Nephron (organoid): ENCODE data around the gene PAPOLB.

ENCODE experiments used
- H3K27ac Mint-ChIP-seq, 3 experiments: 2 replicates each; pipeline ENCODE4 v1.8.0; 2020; ENCODE audit warnings: mixed read lengths in 3 of 3, mild to moderate bottlenecking in 2 of 3, moderate library complexity in 1 of 3
- H3K27me3 Mint-ChIP-seq: 2 replicates; pipeline ENCODE4 v1.8.0; 2021; ENCODE audit warnings: low read depth, mild to moderate bottlenecking, moderate library complexity, mixed read lengths
- H3K36me3 Mint-ChIP-seq: 2 replicates; pipeline ENCODE4 v1.8.0; 2020; ENCODE audit warnings: low read depth, mixed read lengths
- H3K4me1 Mint-ChIP-seq: 2 replicates; pipeline ENCODE4 v1.8.0; 2020; ENCODE audit warnings: mixed read lengths
- H3K4me3 Mint-ChIP-seq, 3 experiments: 2 replicates each; pipeline ENCODE4 v1.8.0; 2020; ENCODE audit warnings: mild to moderate bottlenecking in 3 of 3, mixed read lengths in 3 of 3, moderate library complexity in 2 of 3
- H3K9me3 Mint-ChIP-seq: 2 replicates; pipeline ENCODE4 v1.8.0; 2020; ENCODE audit warnings: mixed read lengths
- TF ChIP-seq, protein P1 (sequence below), 3 experiments: fragments of 200-600 bp; sonication (generic); IDR thresholded peaks; one replicate each; pipeline ENCODE4 v1.5.0; 2021; ENCODE audit warnings: antibody characterized with exemption in 3 of 3; ENCODE audit not compliant: unreplicated experiment in 3 of 3

PAPOLB gene

DNA sequence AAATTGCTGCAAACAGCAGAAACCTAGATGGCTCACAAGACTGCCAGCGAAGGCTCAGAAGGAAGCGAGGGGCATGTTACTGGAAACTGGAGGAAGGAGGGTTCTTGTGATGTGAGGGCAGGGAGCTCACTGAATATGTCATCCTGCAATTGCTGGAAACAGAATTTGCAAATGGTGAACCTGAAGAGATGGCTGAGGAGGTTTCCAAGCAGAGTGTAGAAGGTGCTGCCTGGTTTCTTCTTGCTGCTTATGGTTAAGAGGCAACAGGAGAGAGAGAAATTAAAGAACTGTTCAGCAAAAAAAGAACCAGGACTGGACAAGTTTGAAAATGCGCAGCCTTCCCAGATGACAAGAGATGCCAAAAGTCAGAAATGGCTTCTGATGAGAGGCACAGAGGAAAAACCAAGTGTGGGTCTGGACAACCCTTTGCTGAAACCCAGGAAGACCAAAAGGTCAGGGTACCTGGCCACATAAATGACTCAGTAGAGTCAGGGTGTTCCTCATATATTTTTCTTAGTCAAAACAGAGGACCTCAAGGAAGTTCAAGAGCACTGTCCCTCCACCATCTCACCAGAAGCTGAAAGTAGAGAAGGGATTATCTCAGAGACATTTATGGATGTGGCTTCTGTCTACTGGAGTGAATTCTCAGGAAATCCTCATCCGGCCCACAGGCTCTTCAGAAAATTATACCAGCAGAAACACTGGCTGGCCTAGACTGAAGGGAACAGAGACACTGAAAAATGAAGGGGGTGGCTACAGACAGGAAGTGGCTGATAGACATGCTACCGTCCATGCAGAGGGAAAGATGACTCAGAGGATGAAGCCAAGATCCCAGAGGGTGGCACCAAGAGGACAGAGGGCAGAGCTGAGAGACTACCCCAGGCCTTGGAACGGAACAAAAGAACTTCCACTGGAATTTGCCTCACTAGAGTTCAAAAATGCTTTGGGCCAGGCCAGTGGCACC lies 10.1 kb downstream of the PAPOLB start:
- H3K27me3 Mint-ChIP-seq, result peaks cover 8% of the 10 kb centered on the region
- H3K4me3 Mint-ChIP-seq, result no peak overlapping the region
- H3K36me3 Mint-ChIP-seq, result no peaks in the 10 kb centered on the region
- TF ChIP-seq, protein P1, sequence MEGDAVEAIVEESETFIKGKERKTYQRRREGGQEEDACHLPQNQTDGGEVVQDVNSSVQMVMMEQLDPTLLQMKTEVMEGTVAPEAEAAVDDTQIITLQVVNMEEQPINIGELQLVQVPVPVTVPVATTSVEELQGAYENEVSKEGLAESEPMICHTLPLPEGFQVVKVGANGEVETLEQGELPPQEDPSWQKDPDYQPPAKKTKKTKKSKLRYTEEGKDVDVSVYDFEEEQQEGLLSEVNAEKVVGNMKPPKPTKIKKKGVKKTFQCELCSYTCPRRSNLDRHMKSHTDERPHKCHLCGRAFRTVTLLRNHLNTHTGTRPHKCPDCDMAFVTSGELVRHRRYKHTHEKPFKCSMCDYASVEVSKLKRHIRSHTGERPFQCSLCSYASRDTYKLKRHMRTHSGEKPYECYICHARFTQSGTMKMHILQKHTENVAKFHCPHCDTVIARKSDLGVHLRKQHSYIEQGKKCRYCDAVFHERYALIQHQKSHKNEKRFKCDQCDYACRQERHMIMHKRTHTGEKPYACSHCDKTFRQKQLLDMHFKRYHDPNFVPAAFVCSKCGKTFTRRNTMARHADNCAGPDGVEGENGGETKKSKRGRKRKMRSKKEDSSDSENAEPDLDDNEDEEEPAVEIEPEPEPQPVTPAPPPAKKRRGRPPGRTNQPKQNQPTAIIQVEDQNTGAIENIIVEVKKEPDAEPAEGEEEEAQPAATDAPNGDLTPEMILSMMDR (IDR thresholded peaks at IDR 0.05; ENCODE audit: unreplicated experiment in 3 of 3), result no peak
- H3K27ac Mint-ChIP-seq, result no peak overlapping the region
- peaks cover 12% of the 10 kb centered on the region for H3K9me3 Mint-ChIP-seq
- no peaks in the 10 kb centered on the region for H3K4me1 Mint-ChIP-seq

DNA sequence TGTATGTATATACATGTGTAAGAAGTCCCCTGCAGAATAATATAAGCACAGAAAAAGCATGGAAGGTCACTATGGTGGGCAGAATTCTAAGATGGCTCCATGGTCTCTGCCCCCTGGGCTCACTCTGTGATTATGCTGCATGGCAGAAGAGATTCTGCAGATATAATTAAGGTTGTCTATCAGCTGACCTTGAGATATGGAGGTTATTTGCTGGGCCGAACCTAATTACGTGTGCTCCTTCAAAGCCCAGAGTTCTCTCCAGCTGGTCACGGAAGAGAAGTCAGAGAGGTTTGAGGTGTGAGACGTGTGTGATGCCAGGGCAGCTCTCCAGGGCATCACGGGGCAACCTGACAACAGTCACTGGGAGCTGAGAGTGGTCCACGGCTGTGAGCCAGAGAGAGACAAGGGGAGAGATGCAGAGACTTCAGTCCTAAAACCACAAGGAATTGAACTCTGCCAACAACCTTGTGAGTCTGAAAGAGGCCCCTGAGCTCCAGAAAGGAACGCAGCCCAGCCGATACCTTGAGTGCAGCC lies 11.5 kb downstream of the PAPOLB start:
- Mint-ChIP-seq H3K9me3 (peaks cover 12% of the 10 kb centered on the region), H3K27me3 (peaks cover 19% of the 10 kb centered on the region)

DNA sequence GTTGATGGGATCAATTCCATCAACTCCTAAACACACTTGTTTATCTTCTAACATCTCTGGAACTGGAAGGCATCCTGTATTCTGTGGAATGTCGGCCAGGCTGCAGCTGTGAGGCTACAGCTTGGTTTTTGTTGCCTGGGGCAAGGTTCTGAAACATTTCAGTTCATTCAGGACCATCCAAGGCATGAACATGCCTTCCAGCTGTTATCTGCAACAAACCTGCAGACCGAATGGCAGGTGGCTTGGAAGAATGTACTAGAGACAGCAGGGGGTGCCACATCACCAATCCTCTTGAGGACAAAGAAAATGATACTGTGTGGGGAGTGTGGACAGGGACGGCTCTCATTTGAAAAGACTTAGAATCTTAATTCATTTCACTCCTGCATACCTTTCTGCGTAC lies 12.4 kb downstream of the PAPOLB start:
- TF ChIP-seq, protein P1 (IDR thresholded peaks at IDR 0.05; ENCODE audit: unreplicated experiment in 3 of 3), result peak in 1 of 3 experiments; percentile 24
- Mint-ChIP-seq H3K27me3 (peaks cover 19% of the 10 kb centered on the region), H3K4me3 (no peak overlapping the region), H3K4me1 (no peaks in the 10 kb centered on the region), H3K9me3 (peaks cover 12% of the 10 kb centered on the region), H3K27ac (no peak overlapping the region), H3K36me3 (no peaks in the 10 kb centered on the region)

More for the DNA sequence above, 11.5 kb downstream of the PAPOLB start:
- TF ChIP-seq, protein P1 (IDR thresholded peaks at IDR 0.05; ENCODE audit: unreplicated experiment in 3 of 3), result no peak
- H3K4me3 Mint-ChIP-seq, result no peak overlapping the region
- H3K4me1 Mint-ChIP-seq, result no peaks in the 10 kb centered on the region
- no peak overlapping the region for H3K27ac Mint-ChIP-seq
- no peaks in the 10 kb centered on the region for H3K36me3 Mint-ChIP-seq

DNA sequence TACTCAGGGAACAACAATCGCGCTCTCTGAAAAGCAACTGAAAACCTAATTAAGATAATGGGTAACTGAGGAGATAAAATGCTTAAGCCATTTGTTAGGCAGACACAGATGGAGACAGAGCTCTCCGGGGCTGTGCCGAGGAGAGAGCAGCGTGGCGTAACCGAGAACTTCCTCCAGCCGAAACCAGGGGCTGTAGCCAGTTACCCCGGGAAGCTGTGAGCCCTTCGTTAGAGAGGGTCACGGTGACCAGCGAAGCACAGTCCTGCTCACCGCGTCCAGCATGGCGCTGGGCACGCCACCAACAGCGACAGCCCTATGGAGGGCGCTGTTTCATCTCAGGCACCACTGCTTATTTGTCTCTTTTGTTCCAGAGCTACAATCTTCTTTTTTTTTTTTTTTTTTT lies 16.1 kb downstream of the PAPOLB start:
- peak overlapping the region in 2 of 3 experiments; percentile 37 to 61 for H3K27ac Mint-ChIP-seq
- no peaks in the 10 kb centered on the region for H3K36me3 Mint-ChIP-seq

DNA sequence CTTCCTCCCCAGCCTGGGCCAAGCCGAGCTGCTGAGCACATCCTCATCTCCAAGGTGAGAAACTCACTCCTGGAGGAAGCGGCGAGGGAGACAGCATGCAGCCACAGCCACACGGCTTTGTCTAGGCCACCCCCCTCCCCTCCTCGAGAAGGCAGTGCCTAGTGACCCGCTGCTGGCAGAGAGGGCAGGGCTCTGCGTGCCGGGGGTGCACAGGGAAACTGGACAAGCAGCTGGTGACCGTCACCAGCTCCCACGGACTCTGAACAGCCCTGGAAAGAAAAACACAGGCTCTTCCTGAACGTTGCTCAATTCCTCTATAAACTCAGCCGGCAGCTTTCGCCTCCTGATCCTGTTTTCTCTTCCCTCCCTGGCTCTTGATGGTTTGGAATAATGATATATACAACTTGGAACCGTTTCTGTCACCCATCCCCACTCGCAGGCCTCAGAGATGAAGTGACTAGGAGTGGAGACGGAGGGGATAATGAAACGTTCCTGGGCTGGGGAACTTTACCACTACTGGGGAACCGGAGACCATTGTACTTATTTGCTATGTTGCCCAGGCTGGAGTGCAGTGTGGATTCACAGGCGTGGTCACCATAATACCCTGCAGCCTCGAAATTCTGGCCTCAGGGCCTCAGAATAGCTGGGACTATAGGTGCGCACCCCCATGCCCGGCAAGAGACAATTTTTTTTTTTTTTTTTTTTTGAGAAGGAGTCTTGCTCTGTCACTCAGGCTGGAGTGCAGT lies 19.3 kb downstream of the PAPOLB start:
- H3K36me3 Mint-ChIP-seq, result no peaks in the 10 kb centered on the region
- H3K27ac Mint-ChIP-seq, result peak overlapping the region; percentile 86 to 94 (median 87)
- no peaks in the 10 kb centered on the region for H3K9me3 Mint-ChIP-seq
- peaks cover 7% of the 10 kb centered on the region for H3K4me1 Mint-ChIP-seq
- peaks cover 14% of the 10 kb centered on the region for H3K27me3 Mint-ChIP-seq
- TF ChIP-seq, protein P1 (IDR thresholded peaks at IDR 0.05; ENCODE audit: unreplicated experiment in 3 of 3), result no peak
- H3K4me3 Mint-ChIP-seq, result no peak overlapping the region

More for the DNA sequence above, 16.1 kb downstream of the PAPOLB start:
- peaks cover 19% of the 10 kb centered on the region for H3K27me3 Mint-ChIP-seq
- H3K4me1 Mint-ChIP-seq, result peaks cover 4% of the 10 kb centered on the region
- peak overlapping the region; percentile 6 to 31 (median 27) for H3K4me3 Mint-ChIP-seq
- TF ChIP-seq, protein P1 (IDR thresholded peaks at IDR 0.05; ENCODE audit: unreplicated experiment in 3 of 3), result peak; percentile 17 to 36 (median 24)
- H3K9me3 Mint-ChIP-seq, result no peaks in the 10 kb centered on the region
